Common myeloid progenitor, CD34-positive (primary cell): Measurements from ENCODE around the gene KCNIP1.
A peak's percentile ranks its signal among the peaks of the same experiment; 100 is the strongest.

Experiments used
- CTCF ChIA-PET: fragments of 350-600 bp; sonication (Branson Sonifier 250); formaldehyde crosslinking; loops from one replicate; lab custom pipeline; 2021; ENCODE audit warnings: antibody characterized with exemption; lab: Charles Lee
- POLR2A ChIA-PET: fragments of 350-600 bp; sonication (Branson Sonifier 250); formaldehyde crosslinking; loops from one replicate; lab custom pipeline; 2021; ENCODE audit warnings: antibody characterized with exemption; lab: Charles Lee
- DNase-seq, 3 donors: peaks; one replicate each; pipeline versions ENCODE4 v3.0.0 to v3.0.0-alpha.2; 2013
- H3K27ac ChIP-seq, 2 experiments: 1 replicate in 1 of 2; 2 replicates in 1 of 2; pipeline ENCODE4 v1.7.0; 2013; ENCODE audit warnings: inconsistent platforms in 2 of 2, low read length in 2 of 2, mild to moderate bottlenecking in 2 of 2, low read depth in 1 of 2, moderate library complexity in 1 of 2; ENCODE audit not compliant: severe bottlenecking in 2 of 2, insufficient read depth in 1 of 2, poor library complexity in 1 of 2
- H3K27me3 ChIP-seq, 5 experiments: replicated peaks in 2 of 5; 1 replicate in 3 of 5; 2 replicates in 2 of 5; pipeline versions ENCODE4 v1.6.1 to v1.7.0; 2013; ENCODE audit warnings: low read length in 4 of 5, mild to moderate bottlenecking in 2 of 5, moderate library complexity in 2 of 5, inconsistent platforms in 1 of 5; ENCODE audit not compliant: insufficient read depth in 5 of 5, control insufficient read depth in 4 of 5
- H3K36me3 ChIP-seq, 4 experiments: 1 replicate in 2 of 4; 2 replicates in 2 of 4; pipeline versions ENCODE4 v1.6.1 to v1.7.0; 2013; ENCODE audit warnings: low read length in 3 of 4, control low read depth in 1 of 4, mild to moderate bottlenecking in 1 of 4; ENCODE audit not compliant: control insufficient read depth in 4 of 4, insufficient read depth in 4 of 4
- H3K4me1 ChIP-seq, 4 experiments: 1 replicate in 3 of 4; 2 replicates in 1 of 4; pipeline versions ENCODE4 v1.6.1 to v1.7.1; 2013; ENCODE audit warnings: low read length in 3 of 4, mild to moderate bottlenecking in 3 of 4, control low read depth in 1 of 4, inconsistent platforms in 1 of 4, moderate library complexity in 1 of 4; ENCODE audit not compliant: control insufficient read depth in 4 of 4, insufficient read depth in 4 of 4; ENCODE audit errors: control extremely low read depth in 1 of 4
- H3K4me3 ChIP-seq, 7 experiments: 1 replicate in 4 of 7; 2 replicates in 3 of 7; pipeline versions ENCODE4 v1.5.1 to v1.7.0; 2013; ENCODE audit warnings: mild to moderate bottlenecking in 7 of 7, low read length in 6 of 7, moderate library complexity in 6 of 7, inconsistent platforms in 2 of 7, low read depth in 2 of 7, control low read depth in 1 of 7; ENCODE audit not compliant: insufficient read depth in 4 of 7, control insufficient read depth in 1 of 7; ENCODE audit errors: extremely low read depth in 1 of 7
- H3K9me3 ChIP-seq, 5 experiments: 1 replicate in 4 of 5; 2 replicates in 1 of 5; pipeline versions ENCODE4 v1.6.1 to v1.7.1; 2013; ENCODE audit warnings: low read length in 4 of 5, mild to moderate bottlenecking in 2 of 5, inconsistent platforms in 1 of 5, low read depth in 1 of 5, moderate library complexity in 1 of 5; ENCODE audit not compliant: control insufficient read depth in 4 of 5, insufficient read depth in 2 of 5; ENCODE audit errors: control extremely low read depth in 1 of 5
- WGBS: methylation state at CpG from one replicate; pipeline ENCODE4 v1.1.5; 2013; ENCODE audit not compliant: insufficient coverage; 5-methylcytosine and 5-hydroxymethylcytosine counted together

KCNIP1 gene

DNA sequence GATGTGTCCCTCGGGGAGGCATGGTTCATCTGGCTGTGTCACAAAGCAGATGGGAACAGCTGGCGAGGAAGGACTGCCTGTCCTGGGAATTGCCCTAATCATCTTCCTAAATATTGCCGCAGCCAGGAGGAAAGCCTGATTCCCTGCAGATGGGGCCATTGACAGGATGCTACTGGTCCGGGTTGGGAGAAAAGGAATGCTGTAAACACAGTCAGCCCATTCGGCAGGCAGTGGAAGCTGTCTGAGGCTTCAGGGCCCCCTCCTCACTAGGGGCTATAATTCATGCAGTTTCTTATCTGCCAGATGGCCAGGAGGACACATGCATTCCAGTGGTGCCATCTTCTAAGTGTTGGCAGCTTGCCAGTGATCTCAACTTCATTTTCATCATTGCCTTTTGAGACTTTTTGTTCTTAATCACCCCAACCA is 110.3 kb downstream of the KCNIP1 start:
- H3K27me3 ChIP-seq: peaks cover 0 to 6% (median 0%) of the 10 kb centered on the region in 5 experiments
- CTCF ChIA-PET: interaction anchor here (0.7 to 6.1 kb wide), 7 partner anchors 9 to 178 kb away, joined by 3 to 38 read pairs (median 5); no protein-coding TSS in a partner anchor
- POLR2A ChIA-PET: no interaction called here
- H3K9me3 ChIP-seq: no peaks in the 10 kb centered on the region
- peaks cover 0 to 7% (median 1%) of the 10 kb centered on the region in 4 experiments for H3K4me1 ChIP-seq
- H3K4me3 ChIP-seq: no peak overlapping the region
- no peak for DNase-seq
- no peaks in the 10 kb centered on the region for H3K36me3 ChIP-seq
- WGBS: 90% methylated on average over 5 of the region's 5 CpGs
- no peak overlapping the region for H3K27ac ChIP-seq

DNA sequence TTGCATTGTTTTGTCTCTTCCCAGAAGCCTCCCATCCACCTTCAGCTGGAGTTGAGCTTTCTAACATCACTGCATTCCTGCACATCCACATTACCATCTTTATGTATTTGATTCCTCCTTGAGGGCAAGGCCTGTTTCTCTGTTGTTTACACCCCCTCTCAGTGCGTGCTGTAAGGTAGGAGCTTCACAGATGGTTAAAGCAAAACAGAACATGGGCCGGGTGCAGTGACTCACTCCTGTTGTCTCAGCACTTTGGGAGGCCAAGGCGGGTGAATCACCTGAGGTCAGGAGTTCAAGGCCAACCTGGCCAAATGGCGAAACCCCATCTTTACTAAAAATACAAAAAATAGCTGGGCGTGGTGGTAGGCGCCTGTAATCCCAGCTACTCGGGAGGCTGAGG is 110.9 kb downstream of the KCNIP1 start:
- ChIA-PET CTCF (interaction anchor here (1.6 to 6.1 kb wide), 5 partner anchors 8 to 183 kb away, joined by 4 to 38 read pairs (median 14); no protein-coding TSS in a partner anchor), POLR2A (no interaction called here)
- WGBS: 96% methylated on average over 5 of the region's 7 CpGs
- DNase-seq: no peak
- Histone ChIP-seq H3K4me3 (no peak overlapping the region), H3K36me3 (no peaks in the 10 kb centered on the region), H3K27me3 (peaks cover 0 to 6% (median 0%) of the 10 kb centered on the region in 5 experiments), H3K9me3 (no peaks in the 10 kb centered on the region), H3K4me1 (peaks cover 0 to 7% (median 1%) of the 10 kb centered on the region in 4 experiments), H3K27ac (no peak overlapping the region)

DNA sequence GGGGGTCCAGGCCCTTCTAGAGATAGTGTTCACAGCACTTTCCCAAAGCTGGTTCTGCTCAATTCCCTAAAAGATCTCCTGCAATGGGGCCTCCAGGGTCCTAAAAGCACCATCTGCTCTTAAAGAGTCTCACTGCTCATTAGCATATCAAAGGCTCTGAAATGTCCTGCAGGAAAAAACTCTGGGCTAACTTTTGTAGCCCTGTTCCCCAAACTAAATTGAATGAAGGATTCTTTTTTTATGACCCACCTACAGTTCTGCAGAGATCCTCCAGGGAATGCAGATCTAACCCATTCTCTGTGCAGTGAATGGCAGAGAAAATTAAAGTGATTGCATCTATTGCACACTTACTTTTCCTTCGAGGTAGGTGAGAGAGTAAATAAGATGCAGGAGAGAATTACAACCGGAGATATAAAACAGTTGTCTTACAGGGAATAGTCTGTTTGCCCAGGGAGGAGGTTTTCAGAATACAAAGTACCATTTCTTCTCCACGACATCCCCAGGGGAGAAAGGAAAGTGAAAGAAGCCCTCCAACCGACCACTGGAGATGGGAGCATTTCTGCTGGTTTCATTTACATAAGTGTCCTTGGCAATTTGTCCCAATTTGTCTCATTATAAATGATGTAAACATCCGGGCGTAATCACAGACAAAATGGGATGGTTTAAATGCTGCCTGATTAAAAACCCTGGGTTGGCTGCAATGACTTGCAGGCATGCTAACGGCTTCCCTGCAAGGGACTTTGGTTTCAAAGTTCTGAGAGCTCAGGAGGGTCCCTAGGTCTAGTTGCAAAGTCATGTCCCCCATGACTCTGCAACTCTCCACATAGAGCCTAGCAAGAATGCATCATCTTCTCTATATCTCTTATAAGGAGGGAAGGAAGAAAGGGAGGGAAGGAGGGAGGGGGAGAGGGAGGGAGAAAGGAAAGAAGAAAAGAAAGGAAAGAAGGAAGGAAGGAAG is 114.0 kb downstream of the KCNIP1 start:
- ChIA-PET CTCF (interaction anchor here (1.0 to 10.9 kb wide), 6 partner anchors 13 to 185 kb away, joined by 3 to 106 read pairs (median 9); no protein-coding TSS in a partner anchor), POLR2A (no interaction called here)
- peaks cover 0 to 1% (median 0%) of the 10 kb centered on the region in 5 experiments for H3K27me3 ChIP-seq
- H3K4me1 ChIP-seq: peaks cover 0 to 7% (median 1%) of the 10 kb centered on the region in 4 experiments
- 37% methylated on average over 3 of the region's 7 CpGs for WGBS
- H3K36me3 ChIP-seq: no peaks in the 10 kb centered on the region
- no peak overlapping the region for H3K27ac ChIP-seq
- DNase-seq: peak; percentile 68 to 92 (median 91)
- H3K9me3 ChIP-seq: no peaks in the 10 kb centered on the region
- peak overlapping the region in 3 of 7 experiments; percentile 30 to 67 (median 64) for H3K4me3 ChIP-seq

DNA sequence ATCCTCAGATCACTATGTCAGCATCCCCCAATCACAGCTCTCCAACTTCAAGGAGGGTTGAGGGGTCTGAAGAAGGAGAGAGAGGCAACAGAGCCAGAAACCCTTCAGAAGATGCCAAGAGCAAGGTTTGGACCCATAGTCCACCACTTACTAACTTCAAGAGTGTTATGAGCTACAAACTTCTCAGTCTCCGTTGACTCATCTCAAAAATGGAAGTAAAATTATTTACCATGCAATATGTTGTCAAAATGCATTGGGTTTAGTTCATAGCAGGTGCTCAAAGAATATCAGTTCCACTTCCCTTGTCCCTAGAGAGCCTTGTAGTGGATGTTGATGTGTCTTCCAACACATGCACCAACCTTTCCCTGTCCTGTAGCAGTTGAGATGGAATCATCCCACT is 116.0 kb downstream of the KCNIP1 start:
- Histone ChIP-seq H3K4me1 (peaks cover 0 to 9% (median 1%) of the 10 kb centered on the region in 4 experiments), H3K27me3 (no peaks in the 10 kb centered on the region), H3K36me3 (no peaks in the 10 kb centered on the region), H3K4me3 (no peak overlapping the region), H3K27ac (no peak overlapping the region), H3K9me3 (no peaks in the 10 kb centered on the region)
- ChIA-PET CTCF (interaction anchor here (1.3 to 10.9 kb wide), 9 partner anchors 12 to 187 kb away, joined by 3 to 106 read pairs (median 7); no protein-coding TSS in a partner anchor), POLR2A (no interaction called here)
- DNase-seq: no peak
- WGBS: no CpG with 5 or more reads among the region's 1 CpG

DNA sequence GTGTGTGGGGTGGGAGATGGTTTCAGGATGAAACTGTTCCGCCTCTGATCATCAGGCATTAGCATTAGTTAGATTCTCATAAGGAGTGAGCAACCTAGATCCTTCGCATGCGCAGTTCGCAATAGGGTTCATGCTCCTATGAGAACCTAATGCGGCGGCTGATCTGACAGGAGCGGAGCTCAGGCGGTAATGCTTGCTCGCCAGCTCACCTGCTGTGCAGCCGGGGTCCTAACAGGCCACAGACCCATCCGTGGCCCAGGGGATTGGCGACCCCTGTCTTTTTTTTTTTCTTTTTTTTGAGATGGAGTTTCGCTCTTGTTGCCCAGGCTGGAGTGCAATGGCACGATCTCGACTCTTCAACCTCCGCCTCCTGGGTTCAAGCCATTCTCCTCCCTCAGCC is 119.1 kb downstream of the KCNIP1 start:
- H3K4me3 ChIP-seq: no peak overlapping the region
- no peaks in the 10 kb centered on the region for H3K27me3 ChIP-seq
- peaks cover 0 to 6% (median 0%) of the 10 kb centered on the region in 4 experiments for H3K4me1 ChIP-seq
- no peak for DNase-seq
- ChIA-PET POLR2A (no interaction called here), CTCF (interaction anchor here (0.5 to 10.9 kb wide), 12 partner anchors 8 to 218 kb away, joined by 3 to 106 read pairs (median 8); no protein-coding TSS in a partner anchor)
- 96% methylated on average over 12 of the region's 16 CpGs for WGBS
- H3K27ac ChIP-seq: no peak overlapping the region
- no peaks in the 10 kb centered on the region for H3K36me3 ChIP-seq
- H3K9me3 ChIP-seq: no peaks in the 10 kb centered on the region

DNA sequence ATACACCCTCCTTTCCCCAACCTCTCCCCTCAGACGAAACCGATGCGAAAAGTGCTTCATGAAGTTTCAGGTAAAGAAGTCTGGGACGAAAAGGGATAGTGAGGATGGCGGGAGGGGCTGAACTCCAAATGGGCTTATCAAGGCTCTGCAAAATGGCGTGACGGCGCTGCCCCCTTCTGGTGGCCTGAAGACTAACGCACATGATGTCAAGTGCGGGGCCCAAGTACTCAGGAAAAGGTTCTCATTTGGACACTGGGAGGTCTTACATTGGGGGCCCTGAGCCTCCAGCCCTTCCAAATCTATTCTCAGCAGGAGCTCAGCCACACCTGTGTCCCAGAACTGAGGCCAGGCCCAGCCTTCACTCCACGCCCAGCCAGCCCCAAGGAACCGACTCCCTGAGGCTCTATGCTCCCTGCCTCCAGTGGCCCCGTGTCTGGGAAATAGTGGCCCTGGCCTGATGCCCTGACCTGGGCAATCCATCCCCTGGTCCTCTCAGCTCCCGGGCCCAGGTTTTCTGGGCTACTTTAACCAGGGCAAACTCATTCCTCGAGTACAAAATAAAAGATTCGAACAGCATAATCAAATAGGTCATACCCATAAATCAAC is 119.9 kb downstream of the KCNIP1 start:
- Histone ChIP-seq H3K27ac (no peak overlapping the region), H3K9me3 (no peaks in the 10 kb centered on the region), H3K4me3 (no peak overlapping the region), H3K36me3 (no peaks in the 10 kb centered on the region), H3K4me1 (peaks cover 0 to 3% (median 0%) of the 10 kb centered on the region in 4 experiments), H3K27me3 (no peaks in the 10 kb centered on the region)
- peak; percentile 65 to 77 (median 73) for DNase-seq
- POLR2A ChIA-PET: no interaction called here
- WGBS: 69% methylated on average over 10 of the region's 16 CpGs
- CTCF ChIA-PET: interaction anchor here (0.6 to 10.9 kb wide), 16 partner anchors 10 to 397 kb away, joined by 3 to 106 read pairs (median 8); no protein-coding TSS in a partner anchor
